Activated CD8-positive, alpha-beta T cell treated with anti-CD3 and anti-CD28 coated beads for 36 hours (primary cell): ENCODE data around the gene KIAA0513. TPM values are rescaled to one million over a fixed set of nuclear protein-coding genes. Genes with fewer than 3 reads are reported as not detected.

Experiments used
- ATAC-seq: fragments of 200-7000 bp; cut with Tn5 transposase; one replicate; pipeline ENCODE4 v1.10.0; 2021; ENCODE audit warnings: mild to moderate bottlenecking, moderate library complexity
- CTCF ChIA-PET: fragments of 350-600 bp; sonication (Branson Sonifier 250); formaldehyde crosslinking; loops from one replicate; lab custom pipeline; 2021; ENCODE audit warnings: antibody characterized with exemption; lab: Charles Lee
- POLR2A ChIA-PET: fragments of 350-600 bp; sonication (Branson Sonifier 250); formaldehyde crosslinking; loops from one replicate; lab custom pipeline; 2021; ENCODE audit warnings: antibody characterized with exemption; lab: Charles Lee
- DNase-seq: peaks from one replicate; pipeline ENCODE4 v3.0.0-alpha.2; 2020
- H3K27ac Mint-ChIP-seq: one replicate; pipeline ENCODE4 v1.8.0; 2021; ENCODE audit warnings: mild to moderate bottlenecking, mixed read lengths
- H3K27me3 Mint-ChIP-seq: one replicate; pipeline ENCODE4 v1.8.0; 2021; ENCODE audit warnings: mixed read lengths
- H3K36me3 Mint-ChIP-seq: one replicate; pipeline ENCODE4 v1.8.0; 2021; ENCODE audit warnings: low read depth, mixed read lengths
- H3K4me1 Mint-ChIP-seq: one replicate; pipeline ENCODE4 v1.8.0; 2021; ENCODE audit warnings: low read depth, mixed read lengths
- H3K4me3 Mint-ChIP-seq: one replicate; pipeline ENCODE4 v1.8.0; 2021; ENCODE audit warnings: mild to moderate bottlenecking, moderate library complexity, mixed read lengths
- H3K9me3 Mint-ChIP-seq: one replicate; pipeline ENCODE4 v1.8.0; 2021; ENCODE audit warnings: mixed read lengths
- intact Hi-C: fragments of 100-400 bp; cut with micrococcal nuclease; formaldehyde crosslinking; loops from one replicate; pipeline ENCODE4 v1.10.0; 2022
- total RNA-seq, 2 experiments: library from RNA; stranded (reverse); gene quantifications; one replicate each; pipeline ENCODE4 v1.2.3, GENCODE V29; 2021
- TF ChIP-seq, protein P1 (sequence below): fragments of 200-600 bp; IDR thresholded peaks from one replicate; pipeline ENCODE4 v1.8.0; 2022; ENCODE audit warnings: antibody characterized with exemption, mild to moderate bottlenecking

The KIAA0513 gene, protein sequence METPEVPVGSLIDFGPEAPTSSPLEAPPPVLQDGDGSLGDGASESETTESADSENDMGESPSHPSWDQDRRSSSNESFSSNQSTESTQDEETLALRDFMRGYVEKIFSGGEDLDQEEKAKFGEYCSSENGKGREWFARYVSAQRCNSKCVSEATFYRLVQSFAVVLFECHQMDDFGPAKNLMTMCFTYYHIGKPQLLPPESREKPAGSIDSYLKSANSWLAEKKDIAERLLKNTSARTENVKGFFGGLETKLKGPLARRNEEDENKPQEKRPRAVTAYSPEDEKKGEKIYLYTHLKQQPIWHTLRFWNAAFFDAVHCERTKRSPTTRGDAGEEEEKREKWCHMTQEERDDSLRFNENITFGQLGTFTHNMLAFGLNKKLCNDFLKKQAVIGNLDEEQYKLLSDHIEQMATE
- total RNA-seq = 1 to 10 TPM; 3.9 to 5.3 TPM

DNA sequence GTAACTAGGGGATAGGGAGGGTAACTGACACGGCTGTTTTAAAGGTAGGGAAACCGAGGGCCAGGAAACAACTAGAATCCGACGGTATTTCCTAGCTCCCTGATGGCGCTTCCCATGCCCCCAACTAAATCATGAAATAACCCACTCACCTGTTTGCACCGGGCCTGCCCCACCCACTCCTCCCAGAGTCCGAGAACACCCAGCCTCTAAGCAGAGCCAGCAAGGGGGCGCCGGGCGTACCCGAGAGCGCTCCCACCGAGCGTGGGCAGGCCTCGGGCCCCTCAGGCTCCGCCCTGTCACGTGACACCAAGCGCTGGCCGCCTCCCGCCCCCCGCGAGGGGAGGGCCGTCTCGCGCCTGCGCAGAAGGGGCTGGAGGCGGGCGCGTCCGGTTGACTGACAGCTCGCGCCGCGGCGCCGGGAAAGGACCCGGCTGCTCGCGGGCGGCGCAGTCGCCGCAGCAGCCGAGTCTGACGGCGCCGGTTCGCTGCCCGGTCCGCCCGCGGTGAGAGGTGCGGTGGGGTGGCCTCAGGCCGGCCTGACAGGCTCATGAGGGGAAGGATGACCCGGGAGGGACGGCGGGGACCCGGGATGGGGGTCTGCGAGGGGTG lies at the start of gene KIAA0513:
Gene KIAA0513 (plus strand): TSS at position 447 of the 609 bp plus-strand sequence. CDS start 39,277 bp downstream, outside the sequence.
- Mint-ChIP-seq H3K4me3 (peak within 1 kb of the TSS; percentile 85), H3K27ac (peak within 1 kb of the TSS; percentile 92), H3K27me3 (no peaks in the 10 kb centered on the region), H3K4me1 (peaks cover 42% of the 10 kb centered on the region), H3K36me3 (peaks cover 2% of the 10 kb centered on the region), H3K9me3 (no peaks in the 10 kb centered on the region)
- ChIA-PET POLR2A (interaction anchor here (0.9 to 1.7 kb wide), 8 partner anchors 10 to 60 kb away, joined by 3 to 7 read pairs (median 3); no protein-coding TSS in a partner anchor), CTCF (interaction anchor here (0.7 to 3.3 kb wide), 6 partner anchors 15 to 87 kb away, joined by 3 to 24 read pairs (median 4); partner anchors contain the start of gene ZDHHC7)
- TF ChIP-seq, protein P1, sequence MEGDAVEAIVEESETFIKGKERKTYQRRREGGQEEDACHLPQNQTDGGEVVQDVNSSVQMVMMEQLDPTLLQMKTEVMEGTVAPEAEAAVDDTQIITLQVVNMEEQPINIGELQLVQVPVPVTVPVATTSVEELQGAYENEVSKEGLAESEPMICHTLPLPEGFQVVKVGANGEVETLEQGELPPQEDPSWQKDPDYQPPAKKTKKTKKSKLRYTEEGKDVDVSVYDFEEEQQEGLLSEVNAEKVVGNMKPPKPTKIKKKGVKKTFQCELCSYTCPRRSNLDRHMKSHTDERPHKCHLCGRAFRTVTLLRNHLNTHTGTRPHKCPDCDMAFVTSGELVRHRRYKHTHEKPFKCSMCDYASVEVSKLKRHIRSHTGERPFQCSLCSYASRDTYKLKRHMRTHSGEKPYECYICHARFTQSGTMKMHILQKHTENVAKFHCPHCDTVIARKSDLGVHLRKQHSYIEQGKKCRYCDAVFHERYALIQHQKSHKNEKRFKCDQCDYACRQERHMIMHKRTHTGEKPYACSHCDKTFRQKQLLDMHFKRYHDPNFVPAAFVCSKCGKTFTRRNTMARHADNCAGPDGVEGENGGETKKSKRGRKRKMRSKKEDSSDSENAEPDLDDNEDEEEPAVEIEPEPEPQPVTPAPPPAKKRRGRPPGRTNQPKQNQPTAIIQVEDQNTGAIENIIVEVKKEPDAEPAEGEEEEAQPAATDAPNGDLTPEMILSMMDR = no peak
- DNase-seq = peak; percentile 95
- peak; percentile 64 for ATAC-seq
- intact Hi-C loops = no loop called here

DNA sequence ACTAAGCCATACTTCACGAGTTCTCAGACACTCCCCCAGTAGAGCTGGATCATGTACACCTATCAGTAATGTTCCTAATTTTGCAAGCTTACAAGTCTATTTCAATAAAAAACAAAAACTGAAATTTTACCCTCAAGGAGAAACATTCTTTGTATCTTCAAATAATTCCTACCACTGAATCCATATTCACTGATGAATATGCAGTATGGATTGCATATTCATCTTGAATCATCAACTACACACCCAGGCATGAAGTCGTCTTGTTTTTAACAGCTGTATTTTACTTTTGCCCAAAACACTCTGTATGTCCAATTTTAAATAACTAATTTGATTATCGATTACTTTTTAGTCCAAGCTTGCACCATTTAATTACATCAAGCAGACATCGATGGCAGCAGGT lies 48.1 kb upstream of the KIAA0513 start:
- Mint-ChIP-seq H3K27me3 (no peaks in the 10 kb centered on the region), H3K4me3 (no peak overlapping the region), H3K36me3 (peaks cover 27% of the 10 kb centered on the region), H3K4me1 (no peaks in the 10 kb centered on the region), H3K27ac (no peak overlapping the region), H3K9me3 (no peaks in the 10 kb centered on the region)
- ATAC-seq (no peak), DNase-seq (no peak)
- TF ChIP-seq, protein P1 = no peak
- ChIA-PET CTCF (interaction anchor here (1.2 to 1.6 kb wide), 2 partner anchors 9 to 10 kb away, joined by 3 to 7 read pairs; no protein-coding TSS in a partner anchor), POLR2A (no interaction called here)
- intact Hi-C loops = loop anchor here (10.0 kb wide), 1 partner anchor 355 kb away; no protein-coding TSS in a partner anchor

DNA sequence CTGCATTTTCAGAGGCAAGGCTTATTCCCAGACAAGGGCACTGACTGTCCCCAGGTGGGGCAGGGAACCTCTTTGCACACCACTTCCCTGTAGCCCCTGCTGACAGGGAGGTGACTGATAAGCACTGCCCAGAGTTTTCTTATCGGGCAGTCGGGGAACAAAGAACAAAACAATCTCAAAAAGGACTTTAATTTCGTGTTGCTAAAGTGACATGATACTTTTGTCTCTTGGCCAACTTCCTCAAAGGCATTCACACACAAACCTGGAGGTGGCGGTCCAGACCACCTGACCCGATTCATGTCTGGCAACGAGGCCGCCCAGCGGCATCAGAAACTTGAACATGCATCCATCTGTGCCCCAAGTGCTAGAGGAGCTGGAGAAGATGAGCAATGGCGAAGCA lies 45.2 kb upstream of the KIAA0513 start:
- TF ChIP-seq, protein P1 = no peak
- ATAC-seq (no peak), DNase-seq (peak; percentile 13)
- H3K36me3 Mint-ChIP-seq = peaks cover 34% of the 10 kb centered on the region
- peak overlapping the region; percentile 12 for H3K27ac Mint-ChIP-seq
- H3K9me3 Mint-ChIP-seq = no peaks in the 10 kb centered on the region
- no peaks in the 10 kb centered on the region for H3K27me3 Mint-ChIP-seq
- ChIA-PET CTCF (interaction anchor here (2.0 kb wide), 2 partner anchors 12 to 104 kb away, joined by 6 to 10 read pairs; no protein-coding TSS in a partner anchor), POLR2A (interaction anchor here (1.2 kb wide), 1 partner anchor 29 kb away, joined by 3 read pairs; no protein-coding TSS in a partner anchor)
- intact Hi-C loops = no loop called here
- no peak overlapping the region for H3K4me3 Mint-ChIP-seq
- H3K4me1 Mint-ChIP-seq = peaks cover 9% of the 10 kb centered on the region

DNA sequence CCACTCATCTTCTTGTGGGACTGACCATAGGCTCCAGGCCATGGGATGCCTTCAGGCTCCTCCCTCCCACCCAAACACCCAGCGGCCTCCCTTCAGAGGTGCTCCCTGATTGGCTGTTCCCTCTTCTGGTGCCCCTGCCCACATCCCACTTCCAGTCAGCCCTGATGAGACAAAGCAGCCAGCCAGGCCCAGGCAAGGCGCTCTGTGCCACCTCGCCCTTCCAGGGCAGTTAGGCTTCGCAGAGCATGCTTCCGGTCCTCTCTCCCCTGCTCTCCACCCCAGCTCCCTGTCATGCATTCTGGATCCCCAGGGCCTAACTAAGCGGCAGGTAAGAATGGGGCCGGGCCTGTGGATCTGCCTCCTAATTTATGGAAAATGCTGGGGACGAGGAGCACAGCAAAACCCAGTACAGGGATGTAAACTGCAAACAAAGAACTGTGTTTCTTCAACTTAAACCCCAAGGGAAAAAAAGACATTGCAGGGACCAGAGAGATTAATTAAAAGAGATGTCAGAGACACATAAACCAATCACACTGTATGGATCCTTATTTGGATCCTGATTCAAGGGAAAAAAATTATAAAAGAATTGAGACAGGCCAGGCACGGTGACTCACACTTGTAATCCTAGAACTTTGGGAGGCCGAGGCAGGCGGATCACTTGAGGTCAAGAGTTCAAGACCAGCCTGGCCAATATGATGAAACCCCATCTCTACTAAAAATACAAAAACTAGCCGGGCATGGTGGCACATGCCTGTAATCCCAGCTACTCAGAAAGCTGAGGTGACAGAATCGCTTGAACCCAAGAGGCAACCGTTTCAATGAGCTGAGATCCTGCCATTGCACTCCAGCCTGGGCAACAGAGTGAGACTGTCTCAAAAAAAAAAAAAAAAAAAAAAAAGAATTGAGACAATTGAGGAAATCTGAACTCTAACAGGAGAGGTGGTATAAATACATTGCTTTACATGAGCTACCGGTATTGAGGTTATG lies 42.2 kb upstream of the KIAA0513 start:
- CTCF ChIA-PET = interaction anchor here (1.0 kb wide), 1 partner anchor 14 kb away, joined by 5 read pairs; no protein-coding TSS in a partner anchor
- TF ChIP-seq, protein P1 = no peak
- Mint-ChIP-seq H3K27me3 (no peaks in the 10 kb centered on the region), H3K36me3 (peaks cover 40% of the 10 kb centered on the region), H3K9me3 (no peaks in the 10 kb centered on the region), H3K4me3 (no peak overlapping the region), H3K27ac (peak overlapping the region; percentile 32), H3K4me1 (peaks cover 9% of the 10 kb centered on the region)
- ATAC-seq (no peak), DNase-seq (no peak)
- POLR2A ChIA-PET = no interaction called here
- intact Hi-C loops = no loop called here
